HepG2 (cell line): ENCODE measurements around the gene GBP6. TPM values are rescaled to one million over a fixed set of nuclear protein-coding genes. Genes with fewer than 3 reads are reported as not detected.

Source experiments
- ATAC-seq: fragments of 200-7000 bp; cut with Tn5 transposase; 3 replicates; pipeline ENCODE4 v1.9.1; 2020; ENCODE audit warnings: mild to moderate bottlenecking, moderate library complexity
- BruUV-seq: library from RNA; stranded (reverse); fragments of 400-500 nt; replicated peaks from 2 replicates; lab custom pipeline; 2021; lab: Mats Ljungman, UMichigan
- CTCF ChIA-PET: fragments of 300-600 bp; formaldehyde crosslinking; extraction: SDS; loops from one replicate; lab custom pipeline; 2021; ENCODE audit warnings: low total read pairs, inconsistent platforms, low intra/inter-chr PET ratio; lab: Yijun Ruan, JAX
- POLR2A ChIA-PET: fragments of 350-600 bp; sonication (Branson Sonifier 250); formaldehyde crosslinking; loops from one replicate; lab custom pipeline; 2020; ENCODE audit warnings: antibody characterized with exemption, inconsistent platforms; lab: Yijun Ruan, JAX
- DNase-seq: peaks from one replicate; pipeline ENCODE4 v3.0.0-alpha.2; 2015; ENCODE audit warnings: low spot score
- FAIRE-seq: peaks from 3 replicates; lab custom pipeline; 2011; peaks lifted over from hg19 to GRCh38; lab: Jason Lieb, UNC
- H2AFZ ChIP-seq: one replicate; pipeline ENCODE4 v1.6.1; 2011; ENCODE audit warnings: low read length, inconsistent platforms
- H3K27ac ChIP-seq: fragments of 300-600 bp; 3 replicates; pipeline ENCODE4 v1.8.0; 2011; ENCODE audit warnings: mixed run types, mild to moderate bottlenecking, mixed read lengths, low read length, inconsistent platforms; ENCODE audit not compliant: insufficient read depth; ENCODE audit errors: extremely low read length
- H3K27me3 ChIP-seq, 2 experiments: fragments of 200-600 bp in 1 of 2; 2 replicates in 1 of 2; 3 replicates in 1 of 2; pipeline versions ENCODE4 v1.6.0 to v1.8.0; 2011; ENCODE audit warnings: low read length in 2 of 2, mild to moderate bottlenecking in 2 of 2, moderate library complexity in 2 of 2, inconsistent platforms in 1 of 2; ENCODE audit not compliant: insufficient read depth in 2 of 2, control insufficient read depth in 1 of 2
- H3K36me3 ChIP-seq, 2 experiments: fragments of 200-600 bp in 1 of 2; replicated peaks in 1 of 2; 2 replicates in 1 of 2; 3 replicates in 1 of 2; pipeline versions ENCODE4 v1.5.1 to v1.8.0; 2011; ENCODE audit warnings: low read length in 2 of 2, inconsistent platforms in 1 of 2; ENCODE audit not compliant: insufficient read depth in 2 of 2, control insufficient read depth in 1 of 2
- H3K4me1 ChIP-seq: 2 replicates; pipeline ENCODE4 v1.5.1; 2012; ENCODE audit warnings: low read length, inconsistent platforms; ENCODE audit not compliant: insufficient read depth
- H3K4me2 ChIP-seq: 2 replicates; pipeline ENCODE4 v1.6.0; 2011; ENCODE audit warnings: low read depth, low read length, inconsistent platforms
- H3K4me3 ChIP-seq, 3 experiments: fragments of 200-600 bp in 1 of 3; sonication (generic), shearing (Covaris generic) in 1 of 3; replicated peaks in 1 of 3; 2 replicates each; pipeline ENCODE4 v1.5.1; 2011 to 2016; ENCODE audit warnings: low read length in 3 of 3, inconsistent platforms in 2 of 3, low read depth in 2 of 3, mild to moderate bottlenecking in 2 of 3, control low read depth in 1 of 3, mixed read lengths in 1 of 3; ENCODE audit not compliant: insufficient read depth in 1 of 3
- H3K79me2 ChIP-seq: one replicate; pipeline ENCODE4 v1.6.1; 2011; ENCODE audit warnings: low read length, inconsistent platforms; ENCODE audit not compliant: insufficient read depth
- H3K9ac ChIP-seq: 2 replicates; pipeline ENCODE4 v1.6.0; 2011; ENCODE audit warnings: mild to moderate bottlenecking, low read depth, low read length, inconsistent platforms; ENCODE audit not compliant: insufficient read depth
- H3K9me3 ChIP-seq: 2 replicates; pipeline ENCODE4 v1.5.1; 2012; ENCODE audit warnings: mild to moderate bottlenecking, low read length
- H4K20me1 ChIP-seq: 2 replicates; pipeline ENCODE4 v1.6.0; 2011; ENCODE audit warnings: inconsistent platforms, mild to moderate bottlenecking, low read length, moderate library complexity; ENCODE audit not compliant: insufficient read depth
- AGO1 ChIP-seq: fragments of 200-400 bp; formaldehyde crosslinking; IDR thresholded peaks from 2 replicates; pipeline ENCODE4 v1.6.1; 2017; ENCODE audit warnings: mild to moderate bottlenecking, low read depth, low read length, moderate library complexity; ENCODE audit not compliant: poor library complexity, severe bottlenecking
- ASH2L ChIP-seq: fragments of 300-600, 200-600 bp; sonication (generic); IDR thresholded peaks from 2 replicates; pipeline ENCODE4 v1.7.0; 2017; ENCODE audit warnings: low read depth, mild to moderate bottlenecking, moderate library complexity, mixed read lengths, low read length; ENCODE audit not compliant: insufficient read length
- ATM ChIP-seq: fragments of 450-650 bp; IDR thresholded peaks from 2 replicates; pipeline ENCODE4 v1.7.1; 2017; ENCODE audit warnings: mild to moderate bottlenecking, borderline replicate concordance
- CTCF ChIP-seq: sonication (generic); formaldehyde crosslinking; IDR thresholded peaks from 2 replicates; pipeline ENCODE4 v1.5.0; 2020; ENCODE audit warnings: mild to moderate bottlenecking, missing genetic modification reagents, moderate library complexity
- ELF1 ChIP-seq: sonication (generic); formaldehyde crosslinking; IDR thresholded peaks from 2 replicates; pipeline ENCODE4 v1.4.0; 2020; ENCODE audit warnings: missing genetic modification reagents
- POGK ChIP-seq: sonication (generic); formaldehyde crosslinking; conservative IDR thresholded peaks from 2 replicates; pipeline ENCODE4 v1.8.0; 2022; ENCODE audit warnings: mild to moderate bottlenecking, moderate library complexity, missing genetic modification reagents
- SMAD9 ChIP-seq: sonication (generic); formaldehyde crosslinking; IDR thresholded peaks from 2 replicates; pipeline ENCODE4 v1.5.1; 2020; ENCODE audit warnings: mild to moderate bottlenecking, missing genetic modification reagents
- SSRP1 ChIP-seq: IDR thresholded peaks from 2 replicates; pipeline ENCODE4 v1.6.1; 2016; ENCODE audit warnings: control low read depth
- TFDP1 ChIP-seq: IDR thresholded peaks from 2 replicates; pipeline ENCODE4 v1.6.1; 2016; ENCODE audit warnings: missing compliant biosample characterization, missing genetic modification reagents, borderline replicate concordance
- XBP1 ChIP-seq: sonication (generic); formaldehyde crosslinking; IDR thresholded peaks from 2 replicates; pipeline ENCODE4 v1.5.0; 2020; ENCODE audit warnings: missing genetic modification reagents
- ZFAT ChIP-seq: sonication (generic); formaldehyde crosslinking; conservative IDR thresholded peaks from 2 replicates; pipeline ENCODE4 v1.8.1; 2023; ENCODE audit warnings: missing genetic modification reagents, inconsistent platforms
- ZNF333 ChIP-seq: sonication (generic); formaldehyde crosslinking; IDR thresholded peaks from 2 replicates; pipeline ENCODE4 v1.4.0; 2020; ENCODE audit warnings: mild to moderate bottlenecking, missing genetic modification reagents, borderline replicate concordance
- ZNF335 ChIP-seq: sonication (generic); formaldehyde crosslinking; IDR thresholded peaks from 2 replicates; pipeline ENCODE4 v1.4.0; 2020; ENCODE audit warnings: missing genetic modification reagents
- ZNF441 ChIP-seq: sonication (generic); formaldehyde crosslinking; IDR thresholded peaks from 2 replicates; pipeline ENCODE4 v1.7.0; 2021; ENCODE audit warnings: missing genetic modification reagents, borderline replicate concordance
- ZNF547 ChIP-seq: sonication (generic); formaldehyde crosslinking; IDR thresholded peaks from 2 replicates; pipeline ENCODE4 v1.5.1; 2020; ENCODE audit warnings: mild to moderate bottlenecking, missing genetic modification reagents
- ZNF577 ChIP-seq: sonication (generic); formaldehyde crosslinking; IDR thresholded peaks from 2 replicates; pipeline ENCODE4 v1.4.0; 2020; ENCODE audit warnings: mild to moderate bottlenecking, low read depth, missing genetic modification reagents, borderline replicate concordance
- WGBS: methylation state at CpG from one replicate; pipeline ENCODE4 v1.1.6; 2017; ENCODE audit warnings: low lambda C conversion rate; 5-methylcytosine and 5-hydroxymethylcytosine counted together
- in situ Hi-C: cut with HindIII; loops from 2 replicates; pipeline ENCODE4 v1.10.0; 2017; ENCODE audit warnings: low pct_unique_long_range_greater_than_20kb; ENCODE audit not compliant: extremely low pct_ligation_motif_present
- intact Hi-C: fragments of 100-400 bp; cut with micrococcal nuclease; formaldehyde crosslinking; loops from one replicate; pipeline ENCODE4 v1.10.0; 2022; ENCODE audit not compliant: unreplicated experiment
- polyA plus RNA-seq, 8 experiments: library from polyadenylated mRNA; depleted of rRNA in 3 of 8; stranded (reverse) in 7 of 8; unstranded in 1 of 8; fragments of >200 nt; fragmentation: Illumina TruSeq in 4 of 8; extraction: Trizol in 4 of 8; gene quantifications; 2 replicates each; pipeline versions ENCODE4 v1.2.1 to v1.2.3, GENCODE V29; 2011 to 2016; ENCODE audit warnings: low read depth in 4 of 8, missing spikeins in 1 of 8, mixed read lengths in 1 of 8; ENCODE audit not compliant: insufficient read depth in 1 of 8
- total RNA-seq, 5 experiments: library from RNA; depleted of rRNA; stranded (reverse); fragments of >200 nt; fragmentation: Illumina TruSeq; extraction: Trizol; gene quantifications; 2 replicates each; pipeline ENCODE4 v1.2.3, GENCODE V29; 2016; ENCODE audit warnings: low read depth in 1 of 5

Gene GBP6
- total and polyA plus RNA-seq, 2 of the 13 experiments (the other 11 are each of a cell fraction or from before 2014, with no cell fraction given) = not detected

GRCh38 chr1:89356658-89357400 lies 7.0 kb upstream of the GBP6 start (continued):
- TF ChIP-seq POGK (CRISPR knock-in tag) = 0 out of 2 replicates have a peak, but pooled peaks have one; percentile 30
- TF ChIP-seq ATM = no peak
- TF ChIP-seq ZNF333 (CRISPR knock-in tag) = no peak
- no peak for TF ChIP-seq ZFAT (CRISPR knock-in tag)
- no peak for TF ChIP-seq SSRP1 (CRISPR knock-in tag)
- no peak for TF ChIP-seq SMAD9 (CRISPR knock-in tag)
- no peak for TF ChIP-seq ZNF547 (CRISPR knock-in tag)

- Histone ChIP-seq H3K9me3 (no peaks in the 10 kb centered on the region), H3K27me3 (peaks cover 0 to 21% of the 10 kb centered on the region in 2 experiments; a peak in 3 of 5 replicates), H3K27ac (no peak overlapping the region), H4K20me1 (no peaks in the 10 kb centered on the region), H3K4me1 (peaks cover 27% of the 10 kb centered on the region), H3K79me2 (no peaks in the 10 kb centered on the region), H3K36me3 (no peaks in the 10 kb centered on the region), H3K9ac (no peak overlapping the region), H3K4me3 (no peak overlapping the region), H3K4me2 (no peak overlapping the region), H2AFZ (no peak overlapping the region)
- peak; percentile 49 for FAIRE-seq
- BruUV-seq = no TSS peak
- POLR2A ChIA-PET = no interaction called here
- peak; percentile 64 for DNase-seq
- in situ Hi-C loops = loop anchor here (25.0 kb wide), 1 partner anchor 271 kb away; no protein-coding TSS in a partner anchor
- ATAC-seq = peak; percentile 81
- intact Hi-C loops = loop anchor here (1.0 kb wide), 2 partner anchors 272 to 360 kb away; no protein-coding TSS in a partner anchor
- CTCF ChIA-PET = interaction anchor here (0.6 to 3.0 kb wide), 5 partner anchors 273 to 385 kb away, joined by 3 to 16 read pairs (median 14); no protein-coding TSS in a partner anchor
- 1% methylated on average over 8 of the region's 8 CpGs for WGBS
- TF ChIP-seq ZNF577 (CRISPR knock-in tag) (no peak), AGO1 (no peak), ZNF547 (CRISPR knock-in tag) (no peak), ZNF335 (CRISPR knock-in tag) (no peak), XBP1 (CRISPR knock-in tag) (no peak), ASH2L (peak; percentile 30), TFDP1 (CRISPR knock-in tag) (peak; percentile 39; the same call in 1 of the 2 replicates), ZNF441 (CRISPR knock-in tag) (0 out of 2 replicates have a peak, but pooled peaks have one; percentile 39), ELF1 (no peak), CTCF (CRISPR knock-in tag) (peak; percentile 85)
Observed at GRCh38 chr1:89358287-89358893, 5.5 kb upstream of the GBP6 start.
